Esophagus muscularis mucosa (tissue), 3 donors: ENCODE measurements around the gene TUBA1B.

Experiments
- POLR2A ChIP-seq: fragments of 450-650 bp; IDR thresholded peaks from one replicate; pipeline ENCODE4 v1.6.1; 2017; ENCODE audit warnings: antibody characterized with exemption, moderate library complexity, mild to moderate bottlenecking, low read depth
- POLR2AphosphoS5 ChIP-seq, 2 donors: sonication (generic); formaldehyde crosslinking; IDR thresholded peaks; one replicate each; pipeline ENCODE4 v1.6.1; 2017; ENCODE audit warnings: antibody characterized with exemption in 2 of 2
- TF ChIP-seq, protein P1 (sequence below), 3 experiments: fragments of 200-600 bp in 2 of 3; fragments of 450-650 bp in 1 of 3; sonication (generic) in 2 of 3; IDR thresholded peaks; one replicate each; pipeline ENCODE4 v1.5.1; 2017 to 2019; ENCODE audit warnings: antibody characterized with exemption in 3 of 3, mild to moderate bottlenecking in 2 of 3, moderate library complexity in 1 of 3

DNA sequence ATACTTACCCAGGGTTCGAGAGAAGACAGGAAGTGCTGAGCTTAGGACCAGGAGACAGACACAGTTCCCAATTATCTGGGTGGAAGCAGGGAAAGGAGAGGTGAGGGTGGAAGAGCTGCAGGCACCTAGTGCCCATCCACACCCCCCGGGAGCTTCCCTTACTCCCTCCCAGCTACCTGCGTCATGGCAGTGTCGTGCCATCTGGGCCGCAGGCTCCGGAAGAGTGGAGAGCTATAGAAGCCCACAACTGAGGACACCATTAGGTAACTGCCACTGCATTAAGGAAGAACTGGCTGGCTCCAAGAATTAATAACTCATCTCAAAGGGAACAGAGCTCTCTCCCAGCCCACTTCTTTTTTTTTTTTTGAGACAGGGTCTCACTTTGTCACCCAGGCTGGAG is 30.8 kb downstream of the TUBA1B start:
- TF ChIP-seq, protein P1, sequence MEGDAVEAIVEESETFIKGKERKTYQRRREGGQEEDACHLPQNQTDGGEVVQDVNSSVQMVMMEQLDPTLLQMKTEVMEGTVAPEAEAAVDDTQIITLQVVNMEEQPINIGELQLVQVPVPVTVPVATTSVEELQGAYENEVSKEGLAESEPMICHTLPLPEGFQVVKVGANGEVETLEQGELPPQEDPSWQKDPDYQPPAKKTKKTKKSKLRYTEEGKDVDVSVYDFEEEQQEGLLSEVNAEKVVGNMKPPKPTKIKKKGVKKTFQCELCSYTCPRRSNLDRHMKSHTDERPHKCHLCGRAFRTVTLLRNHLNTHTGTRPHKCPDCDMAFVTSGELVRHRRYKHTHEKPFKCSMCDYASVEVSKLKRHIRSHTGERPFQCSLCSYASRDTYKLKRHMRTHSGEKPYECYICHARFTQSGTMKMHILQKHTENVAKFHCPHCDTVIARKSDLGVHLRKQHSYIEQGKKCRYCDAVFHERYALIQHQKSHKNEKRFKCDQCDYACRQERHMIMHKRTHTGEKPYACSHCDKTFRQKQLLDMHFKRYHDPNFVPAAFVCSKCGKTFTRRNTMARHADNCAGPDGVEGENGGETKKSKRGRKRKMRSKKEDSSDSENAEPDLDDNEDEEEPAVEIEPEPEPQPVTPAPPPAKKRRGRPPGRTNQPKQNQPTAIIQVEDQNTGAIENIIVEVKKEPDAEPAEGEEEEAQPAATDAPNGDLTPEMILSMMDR (IDR thresholded peaks at IDR 0.05): no peak
- no peak for TF ChIP-seq POLR2A
- TF ChIP-seq POLR2AphosphoS5 (IDR thresholded peaks at IDR 0.05): no peak
